Fibroblast of the aortic adventitia (primary cell): Measurements from ENCODE around the gene PCDH9. TPM values are rescaled to one million over a fixed set of nuclear protein-coding genes. Genes with fewer than 3 reads are reported as not detected.

ENCODE experiments used
- DNase-seq: peaks from one replicate; pipeline ENCODE4 v3.0.0-alpha.2; 2010; ENCODE audit warnings: low read depth
- H3K4me3 ChIP-seq: 2 replicates; pipeline ENCODE4 v1.5.1; 2011; ENCODE audit warnings: low read depth, mild to moderate bottlenecking, control low read depth, low read length, moderate library complexity
- total RNA-seq: library from RNA; depleted of rRNA; stranded (reverse); fragments of >200 nt; gene quantifications from 2 replicates; pipeline ENCODE4 v1.2.3, GENCODE V29; 2012; ENCODE audit warnings: low replicate concordance
- TF ChIP-seq, protein P1 (sequence below): IDR thresholded peaks from 2 replicates; pipeline ENCODE4 v1.5.1; 2011; ENCODE audit warnings: mild to moderate bottlenecking, low read length, control low read depth, inconsistent platforms; ENCODE audit not compliant: insufficient read depth

The PCDH9 gene
- total RNA-seq, 1 donor = 19.0 TPM

DNA sequence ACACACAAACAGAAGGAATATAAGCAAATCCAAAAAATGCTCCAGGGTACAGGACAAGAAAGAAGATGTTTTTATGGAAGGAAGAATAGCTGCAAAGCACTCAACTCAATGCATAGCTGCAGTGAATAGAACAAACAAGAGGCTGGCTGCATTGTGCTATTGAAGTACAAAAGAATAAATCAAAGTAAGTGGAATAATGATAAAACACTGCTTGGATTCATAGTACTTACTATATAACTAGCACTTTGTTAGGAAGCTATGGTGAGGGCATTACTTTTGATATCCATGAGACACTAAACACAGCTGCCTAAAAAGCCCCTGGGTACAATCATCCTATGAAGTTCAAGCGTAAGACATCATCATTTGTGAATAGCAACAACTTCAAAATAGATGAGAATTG is 350.1 kb downstream of the PCDH9 start:
- no peak for DNase-seq
- no peak overlapping the region for H3K4me3 ChIP-seq
- TF ChIP-seq, protein P1, sequence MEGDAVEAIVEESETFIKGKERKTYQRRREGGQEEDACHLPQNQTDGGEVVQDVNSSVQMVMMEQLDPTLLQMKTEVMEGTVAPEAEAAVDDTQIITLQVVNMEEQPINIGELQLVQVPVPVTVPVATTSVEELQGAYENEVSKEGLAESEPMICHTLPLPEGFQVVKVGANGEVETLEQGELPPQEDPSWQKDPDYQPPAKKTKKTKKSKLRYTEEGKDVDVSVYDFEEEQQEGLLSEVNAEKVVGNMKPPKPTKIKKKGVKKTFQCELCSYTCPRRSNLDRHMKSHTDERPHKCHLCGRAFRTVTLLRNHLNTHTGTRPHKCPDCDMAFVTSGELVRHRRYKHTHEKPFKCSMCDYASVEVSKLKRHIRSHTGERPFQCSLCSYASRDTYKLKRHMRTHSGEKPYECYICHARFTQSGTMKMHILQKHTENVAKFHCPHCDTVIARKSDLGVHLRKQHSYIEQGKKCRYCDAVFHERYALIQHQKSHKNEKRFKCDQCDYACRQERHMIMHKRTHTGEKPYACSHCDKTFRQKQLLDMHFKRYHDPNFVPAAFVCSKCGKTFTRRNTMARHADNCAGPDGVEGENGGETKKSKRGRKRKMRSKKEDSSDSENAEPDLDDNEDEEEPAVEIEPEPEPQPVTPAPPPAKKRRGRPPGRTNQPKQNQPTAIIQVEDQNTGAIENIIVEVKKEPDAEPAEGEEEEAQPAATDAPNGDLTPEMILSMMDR = no peak

DNA sequence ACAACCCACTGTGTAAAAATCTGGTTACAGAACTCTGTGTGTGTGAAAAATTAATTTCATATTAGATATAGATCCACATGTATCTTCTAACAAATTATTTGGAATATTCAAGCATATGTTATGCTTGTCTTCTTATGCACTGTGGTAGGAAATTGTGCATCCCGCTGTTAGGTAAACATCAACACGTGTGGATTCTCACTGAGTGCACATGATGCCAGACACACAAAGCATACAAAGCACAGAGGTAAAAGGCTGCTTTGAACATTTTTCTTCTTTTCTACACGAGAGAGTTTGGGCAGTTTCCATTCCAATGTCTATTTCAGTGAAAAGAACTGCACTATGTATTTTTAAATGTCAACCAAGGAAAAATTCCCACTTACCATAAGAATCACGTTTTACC is 354.9 kb downstream of the PCDH9 start:
- DNase-seq = no peak
- H3K4me3 ChIP-seq = no peak overlapping the region
- TF ChIP-seq, protein P1 = no peak

DNA sequence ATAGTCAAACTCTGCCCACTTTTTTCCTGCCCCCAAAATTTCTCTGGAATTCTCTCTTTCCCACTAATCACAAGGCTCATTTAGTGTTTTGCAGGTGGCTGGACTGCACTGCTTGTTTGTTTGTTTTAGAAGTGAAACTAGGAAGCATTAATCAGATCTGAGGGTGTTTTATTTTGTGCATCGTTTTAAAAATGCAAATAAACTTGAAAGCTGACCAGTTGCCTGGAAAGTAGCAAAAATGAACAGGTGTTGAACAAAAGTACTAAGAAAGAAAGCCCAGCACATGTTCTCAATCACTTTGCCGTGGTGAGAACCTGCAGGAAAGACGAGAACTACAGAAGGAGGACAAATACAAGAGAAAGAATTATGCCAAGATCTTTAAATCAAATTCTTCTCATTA is 365.5 kb downstream of the PCDH9 start:
- H3K4me3 ChIP-seq = no peak overlapping the region
- no peak for DNase-seq
- TF ChIP-seq, protein P1 = no peak

DNA sequence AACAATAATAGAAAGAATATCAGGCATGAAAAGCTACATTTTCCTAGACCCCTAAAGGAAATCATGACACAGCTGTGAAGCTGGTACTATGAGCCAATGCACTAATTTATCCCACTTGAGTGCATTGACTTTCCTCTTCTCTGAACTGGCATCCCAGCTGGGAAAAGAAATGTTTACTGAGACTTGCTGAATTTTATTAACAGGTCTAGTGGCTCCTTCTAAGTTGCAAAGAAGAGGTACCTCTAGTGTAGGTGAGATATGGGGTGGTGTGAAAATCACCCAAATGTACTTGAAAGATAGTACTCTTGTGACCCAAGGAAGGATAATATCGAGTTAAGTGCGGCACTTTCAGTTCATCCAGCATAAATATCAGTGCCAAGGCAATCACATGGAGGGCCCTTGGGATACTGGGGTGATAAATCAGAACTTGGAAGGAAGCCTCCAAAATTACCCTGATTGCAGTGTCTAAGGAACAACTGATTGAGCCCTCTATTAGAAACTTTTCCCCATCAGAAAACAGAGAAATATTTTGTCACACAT is 369.2 kb downstream of the PCDH9 start:
- DNase-seq = peak; percentile 1
- TF ChIP-seq, protein P1 = no peak
- no peak overlapping the region for H3K4me3 ChIP-seq

DNA sequence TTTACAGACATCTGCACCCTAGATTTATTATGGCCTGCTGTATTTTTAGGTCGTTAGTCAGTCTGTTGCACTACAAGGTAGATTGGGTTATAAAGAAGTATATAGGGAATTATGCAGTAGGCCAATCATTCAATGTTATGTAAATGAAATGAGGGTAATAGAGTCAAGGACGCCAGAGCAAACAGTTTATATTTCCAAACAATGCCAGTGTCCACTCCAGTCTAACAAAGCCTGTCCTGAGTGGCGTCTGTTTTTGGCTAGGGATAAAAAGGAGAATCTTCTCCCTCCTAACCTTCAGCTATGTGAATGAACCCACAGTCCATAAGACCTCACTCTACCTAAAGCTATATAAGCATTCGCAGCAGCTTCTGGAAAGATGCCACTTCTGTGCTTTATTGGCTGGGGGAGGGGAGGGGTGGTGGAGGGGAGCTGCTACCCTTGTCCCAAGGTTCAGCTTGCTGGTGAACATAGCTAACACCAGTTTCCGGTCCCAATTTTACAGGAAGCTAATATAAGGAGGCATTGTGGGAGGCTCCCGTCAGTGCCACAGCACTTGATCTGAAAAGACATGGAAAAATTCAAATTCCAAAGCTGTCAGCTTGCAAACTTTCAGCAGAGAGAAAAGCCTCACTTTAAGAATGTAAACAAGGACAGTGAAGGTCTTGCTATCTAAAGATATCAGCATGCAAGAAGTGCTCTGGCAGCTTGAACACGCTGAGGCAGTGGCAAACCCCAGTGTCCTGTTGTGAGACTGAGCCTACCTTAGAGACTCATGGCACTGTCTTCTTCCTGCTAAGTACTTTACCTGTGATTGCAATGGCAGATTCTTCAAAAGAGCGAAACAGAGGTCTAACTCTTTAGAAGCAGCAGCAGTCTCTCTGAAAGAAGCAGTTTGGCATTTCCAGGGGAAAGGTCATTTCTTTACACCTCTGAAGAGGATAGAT is 369.9 kb downstream of the PCDH9 start:
- no peak for DNase-seq

DNA sequence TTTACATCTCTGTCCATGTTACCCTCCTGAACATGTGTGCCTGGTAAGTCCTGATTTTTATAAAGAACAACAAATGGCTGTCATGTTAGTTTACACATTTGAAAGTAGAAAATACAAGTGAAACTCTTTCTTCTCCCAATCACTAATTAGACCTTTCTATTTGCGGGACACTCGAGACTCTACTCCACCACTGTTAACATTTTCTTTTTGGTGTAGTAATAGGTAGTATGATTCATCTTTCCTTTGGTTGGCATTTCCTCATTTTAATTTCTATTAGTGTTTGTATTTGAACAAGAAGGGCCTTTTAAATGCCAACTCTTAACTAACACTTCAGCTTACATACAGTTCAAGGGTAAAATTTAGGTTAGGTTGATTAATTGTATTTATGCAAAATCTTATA is 371.1 kb downstream of the PCDH9 start:
- no peak overlapping the region for H3K4me3 ChIP-seq
- TF ChIP-seq, protein P1 = no peak
- DNase-seq = no peak

More for the DNA sequence above, 369.9 kb downstream of the PCDH9 start:
- H3K4me3 ChIP-seq = no peak overlapping the region
- TF ChIP-seq, protein P1 = no peak
